Cardiac muscle cell (in vitro differentiated cells and primary cell): Measurements from ENCODE around the gene SMIM41. TPM values are rescaled to one million over a fixed set of nuclear protein-coding genes. Genes with fewer than 3 reads are reported as not detected.

ENCODE experiments used
- DNase-seq, 2 donors: peaks; one replicate each; pipeline versions ENCODE4 v3.0.0 to v3.0.0-alpha.2; 2010 to 2017; ENCODE audit warnings: low read depth in 1 of 2, low spot score in 1 of 2
- H3K27ac ChIP-seq: fragments of 200-600 bp; sonication (generic); 2 replicates; pipeline ENCODE4 v1.5.1; 2016
- H3K27me3 ChIP-seq: fragments of 200-600 bp; sonication (generic); 2 replicates; pipeline ENCODE4 v1.6.0; 2016; ENCODE audit warnings: control low read depth
- H3K36me3 ChIP-seq: fragments of 200-600 bp; sonication (generic); 2 replicates; pipeline ENCODE4 v1.5.1; 2016; ENCODE audit warnings: control low read depth
- H3K4me1 ChIP-seq: fragments of 200-600 bp; sonication (generic); 2 replicates; pipeline ENCODE4 v1.8.1; 2017; ENCODE audit warnings: low read depth, mild to moderate bottlenecking, mixed run types
- H3K4me3 ChIP-seq: fragments of 200-600 bp; sonication (generic); 2 replicates; pipeline ENCODE4 v1.5.1; 2016; ENCODE audit warnings: mild to moderate bottlenecking
- H3K9me3 ChIP-seq: fragments of 200-600 bp; sonication (generic); 2 replicates; pipeline ENCODE4 v1.5.1; 2017; ENCODE audit warnings: low read depth, mild to moderate bottlenecking, control low read depth
- CTCF ChIP-seq: IDR thresholded peaks from 2 replicates; pipeline ENCODE4 v1.5.1; 2012; ENCODE audit warnings: low read depth, mild to moderate bottlenecking, low read length
- polyA plus RNA-seq: library from polyadenylated mRNA; unstranded; fragments of >200 nt; fragmentation: Nextera tagmentation; extraction: Ambion mirVana; gene quantifications from 2 replicates; pipeline ENCODE4 v1.2.1, GENCODE V29; 2016
- total RNA-seq: library from RNA; depleted of rRNA; stranded (reverse); fragments of >200 nt; gene quantifications from 2 replicates; pipeline ENCODE4 v1.2.3, GENCODE V29; 2016

Gene SMIM41
- total RNA-seq (not detected in 2 replicates), polyA plus RNA-seq (not detected in 2 replicates)

- peaks cover 19% of the 10 kb centered on the region for H3K4me1 ChIP-seq
- H3K4me3 ChIP-seq, result no peak within 1 kb of the TSS
- TF ChIP-seq CTCF, result no peak
- H3K27ac ChIP-seq, result no peak within 1 kb of the TSS
- H3K36me3 ChIP-seq, result peaks cover 3% of the 10 kb centered on the region
- H3K27me3 ChIP-seq, result no peaks in the 10 kb centered on the region
- DNase-seq, result no peak
- no peaks in the 10 kb centered on the region for H3K9me3 ChIP-seq
Observed at GRCh38 chr12:52079576-52080402, at the start of gene SMIM41. TSS of gene SMIM41 (plus strand) at chr12:52079704. CDS start at chr12:52079780, 76 bp downstream.

GRCh38 chr12:52032446-52032803 lies 47.1 kb upstream of the SMIM41 start:
- DNase-seq, result peak in 1 of 2 donors; percentile 87
- Histone ChIP-seq H3K4me1 (peaks cover 23% of the 10 kb centered on the region), H3K4me3 (peak overlapping the region; percentile 22), H3K27me3 (peaks cover 2% of the 10 kb centered on the region), H3K36me3 (no peaks in the 10 kb centered on the region), H3K9me3 (no peaks in the 10 kb centered on the region), H3K27ac (peak overlapping the region; percentile 61)
- TF ChIP-seq CTCF, result no peak

DNA sequence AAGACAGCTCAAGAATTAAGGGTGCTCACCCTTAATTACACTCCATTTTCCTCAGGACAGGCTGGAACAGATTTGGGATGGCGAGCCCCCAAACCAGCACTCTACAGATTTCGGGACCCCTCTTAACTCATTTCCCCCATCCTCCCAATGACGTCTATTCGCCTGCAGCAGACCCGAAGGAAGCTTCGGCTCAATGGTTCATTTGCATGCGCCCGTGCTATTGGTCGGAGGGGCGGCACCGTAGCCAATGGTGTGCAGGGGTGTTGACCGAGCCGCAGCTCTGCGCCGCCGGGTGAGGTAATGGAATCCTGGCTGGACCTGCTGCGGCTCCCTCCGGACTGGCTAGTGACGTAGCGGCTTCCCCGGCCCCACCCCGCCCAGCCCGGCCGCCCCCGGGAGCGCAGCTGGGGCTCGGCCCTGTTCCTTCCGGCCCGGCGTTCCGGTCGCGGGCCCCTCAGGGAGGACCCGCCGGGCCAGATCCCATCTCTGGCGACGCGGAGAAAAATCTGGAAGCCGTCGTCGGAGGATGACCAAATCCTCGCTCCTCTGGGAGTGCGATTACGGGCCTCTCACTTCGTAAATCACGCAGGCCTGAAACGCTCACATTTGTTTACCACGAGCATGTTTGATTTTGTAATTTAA lies 46.6 kb upstream of the SMIM41 start:
- Histone ChIP-seq H3K27ac (peak overlapping the region; percentile 61), H3K4me1 (peaks cover 22% of the 10 kb centered on the region), H3K36me3 (no peaks in the 10 kb centered on the region), H3K27me3 (peaks cover 2% of the 10 kb centered on the region), H3K4me3 (peak overlapping the region; percentile 22), H3K9me3 (no peaks in the 10 kb centered on the region)
- TF ChIP-seq CTCF, result no peak
- peak; percentile 98 to 99 for DNase-seq

DNA sequence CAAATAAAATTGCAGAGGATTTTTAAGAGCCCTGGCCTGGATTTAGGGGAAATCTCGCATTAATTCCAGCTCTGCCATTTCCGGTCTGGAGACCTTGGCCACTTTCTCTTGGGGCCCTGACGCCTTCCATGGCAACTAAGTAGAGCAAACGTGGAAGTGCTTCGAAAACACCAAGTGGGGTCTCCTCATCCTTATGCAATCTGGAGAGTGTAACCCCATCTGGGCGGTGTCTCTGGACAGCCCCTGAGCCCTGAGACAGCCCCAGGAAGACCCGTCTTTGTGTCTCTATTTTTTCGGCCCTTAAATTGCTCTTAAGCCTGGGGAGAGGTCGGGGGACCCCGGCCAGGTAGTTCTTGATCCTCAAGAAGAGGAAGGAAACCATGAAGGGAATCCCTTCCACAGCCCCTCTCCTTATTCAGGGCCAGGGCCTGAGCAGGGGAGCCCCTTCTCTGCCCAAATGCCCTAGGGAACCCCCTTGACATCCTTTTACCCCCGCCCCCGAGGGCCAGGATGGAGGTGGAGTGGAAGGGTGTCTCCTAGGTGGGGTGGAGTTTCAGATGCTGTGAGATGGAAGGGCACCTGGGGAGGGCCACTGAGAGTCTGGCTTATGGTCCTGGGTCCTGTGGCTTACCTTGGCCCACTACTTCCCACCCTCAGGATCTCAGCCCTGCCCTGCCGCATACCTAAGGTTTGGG lies 45.9 kb upstream of the SMIM41 start:
- DNase-seq, result no peak
- Histone ChIP-seq H3K27ac (peak overlapping the region; percentile 28), H3K4me1 (peaks cover 22% of the 10 kb centered on the region), H3K4me3 (peak overlapping the region; percentile 22), H3K36me3 (no peaks in the 10 kb centered on the region), H3K9me3 (no peaks in the 10 kb centered on the region), H3K27me3 (peaks cover 2% of the 10 kb centered on the region)
- no peak for TF ChIP-seq CTCF

GRCh38 chr12:52035190-52035589 lies 44.3 kb upstream of the SMIM41 start:
- Histone ChIP-seq H3K27me3 (peaks cover 2% of the 10 kb centered on the region), H3K4me3 (no peak overlapping the region), H3K4me1 (peaks cover 11% of the 10 kb centered on the region), H3K9me3 (no peaks in the 10 kb centered on the region), H3K27ac (no peak overlapping the region), H3K36me3 (no peaks in the 10 kb centered on the region)
- no peak for TF ChIP-seq CTCF
- no peak for DNase-seq
